HG02885 (cell line): ENCODE results near the gene A1BG.
"Not testable (repeated sequence)": the region's sequence is repeated elsewhere in the genome, so short reads cannot be mapped to it uniquely, and the experiment has no call there.

Experiments used
- ATAC-seq: cut with Tn5 transposase; IDR thresholded peaks from one replicate; pipeline ENCODE4 v1.9.1; 2021; ENCODE audit warnings: mild to moderate bottlenecking; ENCODE audit not compliant: unreplicated experiment, poor library complexity

The A1BG gene

GRCh38 chr19:58338825-58339558 is 14.3 kb downstream of the A1BG start:
- ATAC-seq, result no peak

GRCh38 chr19:58338336-58338735 is 15.0 kb downstream of the A1BG start:
- no peak for ATAC-seq

GRCh38 chr19:58336820-58337219 is 16.5 kb downstream of the A1BG start:
- no peak for ATAC-seq

GRCh38 chr19:58336216-58336615 is 17.1 kb downstream of the A1BG start:
- ATAC-seq, result no peak

GRCh38 chr19:58335630-58336029 is 17.7 kb downstream of the A1BG start:
- no peak for ATAC-seq

GRCh38 chr19:58334691-58335249 is 18.5 kb downstream of the A1BG start:
- no peak for ATAC-seq

- ATAC-seq, result no peak
Observed at GRCh38 chr19:58332697-58333096, 20.6 kb downstream of the A1BG start.

- no peak for ATAC-seq
Observed at GRCh38 chr19:58330458-58330857, 22.8 kb downstream of the A1BG start.

GRCh38 chr19:58328999-58329398 is 24.3 kb downstream of the A1BG start:
- ATAC-seq, result no peak

GRCh38 chr19:58326914-58327726 is 26.2 kb downstream of the A1BG start, which contains the start of gene ZSCAN22:
Gene ZSCAN22 (plus strand): TSS chr19:58326994. CDS start chr19:58334803, 7,809 bp downstream.
- peak; percentile 91 for ATAC-seq

GRCh38 chr19:58326501-58326913 is 26.8 kb downstream of the A1BG start:
- no peak for ATAC-seq

GRCh38 chr19:58325311-58326022 is 27.8 kb downstream of the A1BG start:
- no peak for ATAC-seq

GRCh38 chr19:58319241-58319640 is 34.1 kb downstream of the A1BG start:
- ATAC-seq, result no peak

GRCh38 chr19:58318297-58318696 is 35.0 kb downstream of the A1BG start:
- ATAC-seq, result no peak

GRCh38 chr19:58317476-58318072 is 35.7 kb downstream of the A1BG start:
- no peak for ATAC-seq

GRCh38 chr19:58315580-58315979 is 37.7 kb downstream of the A1BG start:
- no peak for ATAC-seq

- no peak for ATAC-seq
Observed at GRCh38 chr19:58311345-58311865, 41.9 kb downstream of the A1BG start.

- not testable (repeated sequence) for ATAC-seq
Observed at GRCh38 chr19:58310685-58311084, 42.6 kb downstream of the A1BG start.

- no peak for ATAC-seq
Observed at GRCh38 chr19:58307736-58308135, 45.6 kb downstream of the A1BG start.

- ATAC-seq, result no peak
Observed at GRCh38 chr19:58305932-58306323, 47.4 kb downstream of the A1BG start.
